ENCODE measurements around the gene HTR3E. TPM values are rescaled to one million over a fixed set of nuclear protein-coding genes. Genes with fewer than 3 reads are reported as not detected.

Gene HTR3E
- total RNA-seq, 2 experiments from 2014 or later = not detected

- Histone ChIP-seq H3K4me3 (ENCODE audit: low read depth, low read length, poor library complexity, severe bottlenecking) (no peak overlapping the region), H3K9me2 (ENCODE audit: insufficient read depth, low read length) (no peaks in the 10 kb centered on the region), H3K4me2 (ENCODE audit: low read length) (no peak overlapping the region), H4K20me1 (ENCODE audit: insufficient read depth, low read length) (no peaks in the 10 kb centered on the region), H3K9me3 (ENCODE audit: low read length) (no peaks in the 10 kb centered on the region), H3K27ac (ENCODE audit: low read depth, low read length, poor library complexity, severe bottlenecking) (no peak overlapping the region), H3K36me3 (ENCODE audit: insufficient read depth, low read length) (no peaks in the 10 kb centered on the region), H3K4me1 (ENCODE audit: insufficient read depth, low read length, poor library complexity, severe bottlenecking) (no peaks in the 10 kb centered on the region), H2AFZ (ENCODE audit: low read length) (no peak overlapping the region), H3K79me2 (ENCODE audit: insufficient read depth, low read depth, low read length) (no peaks in the 10 kb centered on the region)
- ChIA-PET POLR2A (interaction anchor here (0.7 kb wide), 1 partner anchor 113 kb away, joined by 3 read pairs; no protein-coding TSS in a partner anchor), CTCF (ENCODE audit: unreplicated experiment) (no interaction called here)
- no peak for TF ChIP-seq CTCF (conservative IDR thresholded peaks at IDR 0.05; ENCODE audit: low read length)
- TF ChIP-seq EZH2phosphoT487 (IDR thresholded peaks at IDR 0.05; ENCODE audit: borderline replicate concordance, low read depth, low read length) = no peak
- DNase-seq (ENCODE audit: low spot score) = no peak
- intact Hi-C loops (cut with micrococcal nuclease; ENCODE audit: unreplicated experiment) = no loop called here
- no TSS peak for BruUV-seq (replicated peaks)
Measured at GRCh38 chr3:184078851-184079250, 18.0 kb upstream of the HTR3E start.

GRCh38 chr3:184081116-184081830 lies 15.6 kb upstream of the HTR3E start:
- TF ChIP-seq EZH2phosphoT487 (IDR thresholded peaks at IDR 0.05; ENCODE audit: borderline replicate concordance, low read depth, low read length) (no peak), CTCF (conservative IDR thresholded peaks at IDR 0.05; ENCODE audit: low read length) (no peak)
- ChIA-PET POLR2A (interaction anchor here (0.6 kb wide), 1 partner anchor 92 kb away, joined by 3 read pairs; no protein-coding TSS in a partner anchor), CTCF (ENCODE audit: unreplicated experiment) (no interaction called here)
- H3K4me1 ChIP-seq (ENCODE audit: insufficient read depth, low read length, poor library complexity, severe bottlenecking) = no peaks in the 10 kb centered on the region
- no peaks in the 10 kb centered on the region for H3K9me3 ChIP-seq (ENCODE audit: low read length)
- no peak overlapping the region for H3K27ac ChIP-seq (ENCODE audit: low read depth, low read length, poor library complexity, severe bottlenecking)
- H3K4me2 ChIP-seq (ENCODE audit: low read length) = no peak overlapping the region
- no peaks in the 10 kb centered on the region for H3K79me2 ChIP-seq (ENCODE audit: insufficient read depth, low read depth, low read length)
- intact Hi-C loops (cut with micrococcal nuclease; ENCODE audit: unreplicated experiment) = no loop called here
- H4K20me1 ChIP-seq (ENCODE audit: insufficient read depth, low read length) = no peaks in the 10 kb centered on the region
- H2AFZ ChIP-seq (ENCODE audit: low read length) = no peak overlapping the region
- no peaks in the 10 kb centered on the region for H3K9me2 ChIP-seq (ENCODE audit: insufficient read depth, low read length)
- no peak overlapping the region for H3K4me3 ChIP-seq (ENCODE audit: low read depth, low read length, poor library complexity, severe bottlenecking)
- no TSS peak for BruUV-seq (replicated peaks)
- H3K36me3 ChIP-seq (ENCODE audit: insufficient read depth, low read length) = no peaks in the 10 kb centered on the region
- DNase-seq (ENCODE audit: low spot score) = no peak

DNA sequence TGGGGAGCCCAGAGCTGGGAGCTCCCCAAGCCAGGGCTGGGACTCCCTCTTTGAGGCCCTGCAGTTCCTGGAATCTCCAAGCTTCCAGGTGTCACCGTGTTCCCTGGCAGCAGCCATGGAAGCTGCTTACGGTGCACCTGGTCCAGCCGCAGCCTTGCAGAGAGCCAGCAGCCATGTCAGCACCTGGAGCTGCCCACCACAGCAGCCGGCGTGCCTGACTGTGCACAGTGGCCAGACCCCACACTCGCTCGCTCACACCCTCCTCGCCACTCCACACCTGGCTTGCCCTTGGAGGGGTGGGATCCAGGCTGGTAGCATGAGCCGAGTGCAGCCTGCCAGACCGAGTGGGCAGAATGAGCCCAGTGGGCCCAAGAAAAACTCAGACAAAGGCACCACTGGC lies 14.8 kb upstream of the HTR3E start:
- Histone ChIP-seq H3K36me3 (ENCODE audit: insufficient read depth, low read length) (no peaks in the 10 kb centered on the region), H3K27ac (ENCODE audit: low read depth, low read length, poor library complexity, severe bottlenecking) (no peak overlapping the region), H3K4me3 (ENCODE audit: low read depth, low read length, poor library complexity, severe bottlenecking) (no peak overlapping the region), H3K4me2 (ENCODE audit: low read length) (no peak overlapping the region), H3K9me2 (ENCODE audit: insufficient read depth, low read length) (no peaks in the 10 kb centered on the region), H3K4me1 (ENCODE audit: insufficient read depth, low read length, poor library complexity, severe bottlenecking) (no peaks in the 10 kb centered on the region), H3K79me2 (ENCODE audit: insufficient read depth, low read depth, low read length) (no peaks in the 10 kb centered on the region), H4K20me1 (ENCODE audit: insufficient read depth, low read length) (no peaks in the 10 kb centered on the region), H2AFZ (ENCODE audit: low read length) (no peak overlapping the region), H3K9me3 (ENCODE audit: low read length) (no peaks in the 10 kb centered on the region)
- no peak for TF ChIP-seq EZH2phosphoT487 (IDR thresholded peaks at IDR 0.05; ENCODE audit: borderline replicate concordance, low read depth, low read length)
- ChIA-PET CTCF (ENCODE audit: unreplicated experiment) (no interaction called here), POLR2A (no interaction called here)
- DNase-seq (ENCODE audit: low spot score) = no peak
- no TSS peak for BruUV-seq (replicated peaks)
- intact Hi-C loops (cut with micrococcal nuclease; ENCODE audit: unreplicated experiment) = no loop called here

All from OCI-LY7 (cell line).